Prostate gland (tissue), 2 donors: ENCODE measurements around the gene KRTAP2-3. TPM values are rescaled to one million over a fixed set of nuclear protein-coding genes. Genes with fewer than 3 reads are reported as not detected.
"Not testable (repeated sequence)": the region's sequence is repeated elsewhere in the genome, so short reads cannot be mapped to it uniquely, and the experiment has no call there.

Experiments
- DNase-seq: peaks from one replicate; pipeline ENCODE4 v3.0.0-alpha.2; 2019; ENCODE audit warnings: low spot score
- H3K27ac ChIP-seq, 2 donors: fragments of 200-600 bp; sonication (generic); 2 replicates each; pipeline ENCODE4 v1.5.1; 2017 to 2019
- H3K27me3 ChIP-seq: fragments of 200-600 bp; sonication (generic); replicated peaks from 2 replicates; pipeline ENCODE4 v1.5.1; 2019; ENCODE audit not compliant: insufficient read depth
- H3K36me3 ChIP-seq, 2 donors: fragments of 200-600 bp; sonication (generic); 1 replicate in 1 of 2; 2 replicates in 1 of 2; pipeline versions ENCODE4 v1.5.1 to v1.8.1; 2017 to 2019
- H3K4me1 ChIP-seq: fragments of 200-600 bp; sonication (generic); replicated peaks from 2 replicates; pipeline ENCODE4 v1.5.1; 2019
- H3K4me3 ChIP-seq, 2 donors: fragments of 200-600 bp; sonication (generic); 2 replicates each; pipeline ENCODE4 v1.5.1; 2017 to 2019
- H3K9me3 ChIP-seq: fragments of 200-600 bp; sonication (generic); 2 replicates; pipeline ENCODE4 v1.5.1; 2017
- POLR2A ChIP-seq: fragments of 450-650 bp; IDR thresholded peaks from one replicate; pipeline ENCODE4 v1.6.1; 2016; ENCODE audit warnings: antibody characterized with exemption, mild to moderate bottlenecking
- POLR2AphosphoS5 ChIP-seq: sonication (generic); formaldehyde crosslinking; IDR thresholded peaks from one replicate; pipeline ENCODE4 v1.6.1; 2017; ENCODE audit warnings: antibody characterized with exemption
- WGBS: methylation state at CpG from one replicate; pipeline ENCODE4 v1.1.5; 2018; 5-methylcytosine and 5-hydroxymethylcytosine counted together
- intact Hi-C: fragments of 100-400 bp; cut with DNase I; formaldehyde crosslinking; loops from one replicate; pipeline ENCODE4 v1.14.2; 2022
- total RNA-seq, 2 donors: library from RNA; depleted of rRNA; stranded (reverse); fragments of >200 nt; gene quantifications; one replicate each; pipeline ENCODE4 v1.1.0, GENCODE V29; 2016
- TF ChIP-seq, protein P1 (sequence below), 4 experiments: fragments of 200-600 bp in 2 of 4; fragments of 450-650 bp in 2 of 4; sonication (generic) in 2 of 4; IDR thresholded peaks; 1 replicate in 3 of 4; 2 replicates in 1 of 4; pipeline ENCODE4 v1.5.1; 2016 to 2019; ENCODE audit warnings: antibody characterized with exemption in 4 of 4, mild to moderate bottlenecking in 2 of 4, moderate library complexity in 2 of 4

The KRTAP2-3 gene
- total RNA-seq, 2 donors from 2014 or later, result not detected

DNA sequence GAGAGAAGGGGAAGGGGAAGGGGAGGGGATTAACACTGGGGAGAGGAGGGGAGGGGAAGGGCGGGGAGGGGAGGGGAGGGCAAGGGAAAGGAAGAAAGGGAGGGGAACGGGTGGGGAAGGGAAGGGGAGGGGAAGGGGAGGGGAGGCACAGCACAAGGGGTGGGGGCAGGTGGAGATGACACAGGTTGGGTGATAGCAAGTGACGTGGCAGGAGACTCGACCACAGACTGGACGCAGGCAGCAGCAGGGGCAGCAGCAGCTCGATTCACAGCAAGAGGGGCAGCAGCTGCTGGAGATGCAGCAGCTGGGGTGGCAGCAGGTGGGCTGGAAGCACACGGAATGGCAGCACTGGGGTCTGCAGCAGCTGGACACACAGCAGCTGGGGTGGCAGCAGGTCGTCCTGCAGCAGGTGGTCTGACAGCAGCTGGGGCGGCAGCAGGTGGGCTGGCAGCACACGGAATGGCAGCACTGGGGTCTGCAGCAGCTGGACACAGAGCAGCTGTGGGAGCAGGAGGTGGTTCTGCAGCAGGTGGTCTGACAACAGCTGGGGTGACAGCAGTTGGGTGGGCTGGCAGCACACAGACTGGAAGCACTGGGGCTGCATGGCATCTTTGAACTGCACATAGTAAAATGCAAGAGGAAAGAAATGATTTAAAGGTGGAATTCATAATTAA, 41.8 kb upstream of the KRTAP2-3 start, which contains the start of gene KRTAP4-16:
Gene KRTAP4-16 (minus strand): TSS at position 624 of the 674 bp plus-strand sequence. CDS start 0 bp downstream, at position 624.
- TF ChIP-seq POLR2AphosphoS5 (no peak), POLR2A (no peak)
- TF ChIP-seq, protein P1, sequence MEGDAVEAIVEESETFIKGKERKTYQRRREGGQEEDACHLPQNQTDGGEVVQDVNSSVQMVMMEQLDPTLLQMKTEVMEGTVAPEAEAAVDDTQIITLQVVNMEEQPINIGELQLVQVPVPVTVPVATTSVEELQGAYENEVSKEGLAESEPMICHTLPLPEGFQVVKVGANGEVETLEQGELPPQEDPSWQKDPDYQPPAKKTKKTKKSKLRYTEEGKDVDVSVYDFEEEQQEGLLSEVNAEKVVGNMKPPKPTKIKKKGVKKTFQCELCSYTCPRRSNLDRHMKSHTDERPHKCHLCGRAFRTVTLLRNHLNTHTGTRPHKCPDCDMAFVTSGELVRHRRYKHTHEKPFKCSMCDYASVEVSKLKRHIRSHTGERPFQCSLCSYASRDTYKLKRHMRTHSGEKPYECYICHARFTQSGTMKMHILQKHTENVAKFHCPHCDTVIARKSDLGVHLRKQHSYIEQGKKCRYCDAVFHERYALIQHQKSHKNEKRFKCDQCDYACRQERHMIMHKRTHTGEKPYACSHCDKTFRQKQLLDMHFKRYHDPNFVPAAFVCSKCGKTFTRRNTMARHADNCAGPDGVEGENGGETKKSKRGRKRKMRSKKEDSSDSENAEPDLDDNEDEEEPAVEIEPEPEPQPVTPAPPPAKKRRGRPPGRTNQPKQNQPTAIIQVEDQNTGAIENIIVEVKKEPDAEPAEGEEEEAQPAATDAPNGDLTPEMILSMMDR (IDR thresholded peaks at IDR 0.05), result no peak
- no peaks in the 10 kb centered on the region for H3K27me3 ChIP-seq
- intact Hi-C loops, result no loop called here
- DNase-seq, result no peak
- WGBS, result 61% methylated on average over 10 of the region's 10 CpGs
- no peaks in the 10 kb centered on the region for H3K36me3 ChIP-seq
- no peaks in the 10 kb centered on the region for H3K9me3 ChIP-seq
- H3K4me3 ChIP-seq, result no peak within 1 kb of the TSS
- no peak within 1 kb of the TSS for H3K27ac ChIP-seq
- H3K4me1 ChIP-seq, result no peaks in the 10 kb centered on the region

DNA sequence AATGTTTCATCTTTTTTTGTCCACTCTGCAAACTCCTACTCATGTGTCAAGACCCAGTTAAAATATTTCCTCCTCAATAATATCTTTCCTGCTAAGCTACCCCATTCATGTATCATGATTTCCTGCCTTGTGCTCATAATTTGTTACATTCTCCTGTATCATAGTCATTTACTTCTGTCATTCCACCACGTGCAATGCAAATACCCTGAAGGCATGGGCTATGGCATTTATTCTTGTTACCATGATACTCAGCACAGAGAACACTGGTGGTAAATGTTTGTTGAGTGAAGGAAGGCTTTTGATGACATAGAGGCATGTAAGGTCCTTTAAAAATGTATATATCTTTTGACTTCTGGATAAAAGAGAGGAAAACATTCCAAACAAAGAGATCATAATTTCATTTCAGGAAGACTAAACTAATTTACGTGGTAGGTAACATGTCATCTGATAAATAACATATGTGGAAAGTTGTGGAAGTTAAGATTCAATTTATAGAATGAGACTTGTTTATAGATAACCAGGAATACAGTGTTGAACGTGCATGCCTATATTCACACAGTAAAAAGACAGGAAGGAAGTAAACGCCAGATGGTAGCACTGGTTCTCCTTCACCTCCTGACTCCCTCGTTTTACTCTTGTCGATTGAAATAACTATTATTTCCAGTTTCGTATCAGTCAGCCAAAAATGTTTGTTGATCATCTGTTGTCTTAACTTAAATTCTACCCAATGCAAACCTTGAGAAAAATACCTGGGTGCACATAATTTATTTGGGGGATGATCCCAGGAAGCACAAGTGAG, 40.0 kb upstream of the KRTAP2-3 start:
- H3K36me3 ChIP-seq, H3K9me3 ChIP-seq, H3K27ac ChIP-seq, intact Hi-C loops, DNase-seq, H3K4me1 ChIP-seq, H3K27me3 ChIP-seq, H3K4me3 ChIP-seq: not testable (repeated sequence)
- WGBS, result 64% methylated on average over 7 of the region's 7 CpGs

DNA sequence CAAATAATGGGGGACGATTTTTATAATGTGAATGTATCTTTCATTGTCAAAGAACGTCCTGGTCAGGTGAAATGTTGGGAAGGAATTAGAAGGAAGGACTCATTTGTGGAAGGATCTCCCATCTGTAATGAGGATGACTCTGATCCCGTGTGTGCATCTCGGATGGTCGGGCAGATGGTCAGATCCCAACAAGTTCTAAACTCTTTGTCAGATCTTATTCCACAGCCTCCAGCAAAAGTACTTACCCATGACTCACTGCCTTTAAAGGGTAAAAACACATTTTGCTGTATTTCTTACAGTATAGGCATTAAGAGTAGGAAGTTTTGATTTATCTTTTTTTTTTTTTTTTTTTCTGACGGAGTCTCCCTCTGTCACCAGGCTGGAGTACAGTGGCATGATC, 38.6 kb upstream of the KRTAP2-3 start:
- Histone ChIP-seq H3K36me3 (no peaks in the 10 kb centered on the region), H3K27ac (no peak overlapping the region), H3K27me3 (no peaks in the 10 kb centered on the region), H3K9me3 (no peaks in the 10 kb centered on the region), H3K4me1 (no peaks in the 10 kb centered on the region), H3K4me3 (no peak overlapping the region)
- DNase-seq, result no peak
- intact Hi-C loops, result no loop called here
- 81% methylated on average over 6 of the region's 6 CpGs for WGBS
- no peak for TF ChIP-seq POLR2A

DNA sequence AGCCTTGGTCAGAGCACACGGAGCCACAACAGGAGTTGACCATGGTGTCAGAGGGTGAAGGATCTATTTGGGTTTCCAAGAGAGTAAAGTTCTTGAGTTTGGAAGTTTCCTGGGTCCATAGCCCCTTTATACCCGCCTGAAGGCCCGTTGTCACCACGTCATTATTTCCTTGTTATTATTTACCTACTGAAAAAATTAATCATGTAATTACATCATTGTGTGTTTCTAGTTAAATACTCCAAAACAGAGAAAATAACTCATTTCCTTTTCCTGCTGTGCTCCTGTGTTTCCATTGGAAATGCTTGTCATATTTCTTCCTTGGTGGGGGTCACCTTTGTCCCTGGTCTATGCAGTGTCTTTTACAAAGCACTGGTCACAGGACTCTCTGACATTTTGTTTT, 38.1 kb upstream of the KRTAP2-3 start, which contains the start of gene KRTAP4-8:
Gene KRTAP4-8 (minus strand): TSS at position 101 of the 400 bp plus-strand sequence. CDS start 58 bp downstream, at position 43.
- Histone ChIP-seq H3K4me1 (no peaks in the 10 kb centered on the region), H3K9me3 (no peaks in the 10 kb centered on the region), H3K36me3 (no peaks in the 10 kb centered on the region), H3K4me3 (no peak within 1 kb of the TSS), H3K27ac (no peak within 1 kb of the TSS), H3K27me3 (no peaks in the 10 kb centered on the region)
- 79% methylated on average over 4 of the region's 4 CpGs for WGBS
- DNase-seq, result no peak
- intact Hi-C loops, result no loop called here
- no peak for TF ChIP-seq POLR2A
- TF ChIP-seq, protein P1 (IDR thresholded peaks at IDR 0.05), result no peak
- TF ChIP-seq POLR2AphosphoS5, result no peak

DNA sequence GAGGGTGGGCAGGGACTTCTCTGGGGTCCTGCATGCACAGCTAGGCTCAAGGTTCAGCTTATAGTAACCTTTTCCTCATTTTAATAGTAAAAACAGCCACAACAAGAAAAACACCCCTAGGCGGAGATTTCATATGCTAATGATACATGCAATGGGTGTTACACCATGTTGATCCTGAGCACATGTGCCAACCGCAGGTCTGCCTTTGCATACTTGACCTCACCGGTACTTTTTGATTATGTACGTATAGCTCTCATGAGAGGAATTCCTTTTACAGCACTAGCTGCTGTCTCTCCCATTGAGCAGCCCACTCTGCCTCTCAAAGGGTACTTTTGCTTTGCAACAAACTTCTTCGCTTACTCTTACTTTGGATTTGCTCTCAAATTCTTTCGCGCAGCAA, 36.1 kb upstream of the KRTAP2-3 start:
- Histone ChIP-seq H3K4me3 (no peak overlapping the region), H3K4me1 (no peaks in the 10 kb centered on the region), H3K27me3 (no peaks in the 10 kb centered on the region), H3K27ac (no peak overlapping the region), H3K9me3 (no peaks in the 10 kb centered on the region), H3K36me3 (no peaks in the 10 kb centered on the region)
- intact Hi-C loops, result no loop called here
- no peak for DNase-seq
- WGBS, result 84% methylated on average over 7 of the region's 7 CpGs
- TF ChIP-seq POLR2AphosphoS5 (no peak), POLR2A (no peak)
- TF ChIP-seq, protein P1 (IDR thresholded peaks at IDR 0.05), result no peak

DNA sequence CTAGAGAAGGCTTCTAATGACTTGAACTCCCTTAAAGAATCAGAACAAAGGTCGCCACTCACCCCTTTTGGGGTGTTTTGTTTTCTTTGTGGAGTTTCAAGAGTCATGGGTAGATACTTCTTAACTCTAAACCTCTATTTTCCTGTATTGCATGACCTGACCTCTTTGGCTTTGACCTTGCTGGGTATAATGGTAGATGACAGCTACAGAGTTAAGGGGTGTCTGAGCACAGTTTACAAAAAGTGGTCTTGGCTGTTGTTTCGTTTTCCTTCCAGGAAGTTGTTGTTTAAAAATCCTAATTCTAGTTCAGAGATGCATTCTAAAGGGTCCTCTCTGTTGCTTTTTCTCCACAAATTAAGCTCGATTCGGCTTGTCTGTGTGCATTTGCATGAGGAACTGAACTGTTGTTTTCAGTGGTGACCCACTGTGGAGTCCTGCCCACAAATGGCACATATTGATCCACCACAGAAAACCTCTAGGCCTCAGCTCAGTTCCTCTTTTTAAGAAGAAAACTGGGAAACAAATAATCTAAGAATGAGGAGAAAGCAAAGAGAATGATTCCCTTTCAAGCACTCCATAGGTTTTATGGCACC, 28.9 kb upstream of the KRTAP2-3 start:
- H3K27ac ChIP-seq, DNase-seq, intact Hi-C loops, H3K9me3 ChIP-seq, H3K4me3 ChIP-seq, H3K27me3 ChIP-seq, H3K36me3 ChIP-seq, H3K4me1 ChIP-seq: not testable (repeated sequence)
- WGBS, result 68% methylated on average over 4 of the region's 4 CpGs

DNA sequence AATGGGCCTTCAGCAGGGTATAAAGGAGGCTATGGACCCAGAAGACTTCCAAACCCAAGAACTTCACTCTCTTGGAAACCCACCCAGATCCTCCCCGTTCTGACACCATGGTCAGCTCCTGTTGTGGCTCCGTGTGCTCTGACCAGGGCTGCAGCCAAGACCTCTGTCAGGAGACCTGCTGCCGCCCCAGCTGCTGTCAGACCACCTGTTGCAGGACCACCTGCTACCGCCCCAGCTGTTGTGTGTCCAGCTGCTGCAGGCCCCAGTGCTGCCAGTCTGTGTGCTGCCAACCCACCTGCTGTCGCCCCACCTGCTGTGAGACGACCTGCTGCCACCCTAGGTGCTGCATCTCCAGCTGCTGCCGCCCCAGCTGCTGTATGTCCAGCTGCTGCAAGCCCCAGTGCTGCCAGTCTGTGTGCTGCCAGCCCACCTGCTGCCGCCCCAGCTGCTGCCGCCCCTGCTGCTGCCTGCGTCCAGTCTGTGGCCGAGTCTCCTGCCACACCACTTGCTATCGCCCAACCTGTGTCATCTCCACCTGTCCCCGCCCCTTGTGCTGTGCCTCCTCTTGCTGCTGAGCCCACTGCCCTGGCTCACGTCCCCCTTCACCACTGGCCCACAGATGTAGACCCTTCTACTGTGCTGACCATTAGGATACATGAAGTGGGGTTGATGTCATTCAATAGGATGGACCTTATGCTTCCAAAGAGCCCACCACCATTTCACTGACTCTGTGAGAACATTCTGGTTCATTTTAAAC, 24.4 kb upstream of the KRTAP2-3 start, which contains the start of gene KRTAP4-7:
Gene KRTAP4-7 (plus strand): TSS at position 51 of the 757 bp plus-strand sequence. CDS start 57 bp downstream, at position 108.
- H3K27me3 ChIP-seq, H3K27ac ChIP-seq, H3K4me1 ChIP-seq, H3K4me3 ChIP-seq, intact Hi-C loops, H3K36me3 ChIP-seq, H3K9me3 ChIP-seq, DNase-seq: not testable (repeated sequence)
- WGBS, result 98% methylated on average over 6 of the region's 14 CpGs

DNA sequence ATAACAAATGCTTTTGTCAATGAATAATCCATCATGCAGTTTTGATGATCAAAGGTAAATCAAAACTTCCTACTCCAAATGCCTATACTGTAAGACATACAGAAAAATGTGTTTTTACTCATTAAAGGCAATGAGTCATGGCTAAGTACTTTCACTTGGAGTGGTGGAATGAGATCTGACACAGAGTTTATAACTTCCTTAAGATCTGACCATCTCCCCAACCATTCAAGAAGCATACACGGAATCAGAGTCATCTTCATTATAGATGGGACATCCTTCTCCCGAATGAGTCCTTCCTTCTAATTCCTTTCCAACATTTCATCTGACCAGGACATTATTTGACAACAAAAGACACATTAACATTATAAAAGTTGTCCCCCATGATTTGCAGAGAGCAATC, 23.5 kb upstream of the KRTAP2-3 start:
- H3K4me1 ChIP-seq, H3K4me3 ChIP-seq, DNase-seq, H3K9me3 ChIP-seq, H3K27me3 ChIP-seq, H3K27ac ChIP-seq, H3K36me3 ChIP-seq, intact Hi-C loops: not testable (repeated sequence)
- 73% methylated on average over 2 of the region's 2 CpGs for WGBS
